ENCODE results near the gene PCDH9.

The PCDH9 gene

DNA sequence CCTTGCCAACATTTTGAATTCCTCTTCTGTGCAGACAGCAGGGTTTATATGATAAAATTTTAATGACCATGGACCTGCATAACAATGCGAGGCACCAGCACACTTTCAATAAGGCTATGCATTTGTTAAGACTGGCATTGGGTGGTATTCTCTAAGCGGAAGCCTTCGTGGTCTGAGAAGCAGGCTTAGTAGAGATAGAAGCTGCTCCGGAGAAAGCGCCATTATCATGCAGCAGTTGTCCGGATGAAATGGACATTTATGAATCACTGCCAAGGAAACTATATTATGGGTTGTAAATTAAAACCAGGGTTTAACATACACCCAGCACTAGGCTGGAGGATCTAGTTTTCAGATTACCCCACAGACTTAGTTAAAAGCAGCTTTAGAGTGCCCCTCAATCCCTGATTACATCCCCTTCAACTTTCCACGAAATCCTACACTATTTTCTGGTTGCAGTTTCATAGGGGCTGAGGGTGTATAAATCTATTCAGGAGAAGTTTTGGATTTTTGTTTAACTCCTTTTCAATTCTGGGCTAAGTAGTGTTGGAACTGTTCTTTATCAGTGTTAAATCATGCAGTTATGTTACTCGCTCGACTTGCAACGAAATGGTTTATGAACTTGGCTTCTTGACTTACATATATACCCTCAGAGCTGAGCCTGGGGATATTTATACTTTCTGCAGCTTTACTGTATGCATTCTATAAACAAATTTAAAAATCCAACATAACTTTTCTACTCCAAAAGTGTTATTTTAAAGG lies 193.3 kb downstream of the PCDH9 start:
- DNase-seq (ENCODE audit: low spot score): no peak

DNA sequence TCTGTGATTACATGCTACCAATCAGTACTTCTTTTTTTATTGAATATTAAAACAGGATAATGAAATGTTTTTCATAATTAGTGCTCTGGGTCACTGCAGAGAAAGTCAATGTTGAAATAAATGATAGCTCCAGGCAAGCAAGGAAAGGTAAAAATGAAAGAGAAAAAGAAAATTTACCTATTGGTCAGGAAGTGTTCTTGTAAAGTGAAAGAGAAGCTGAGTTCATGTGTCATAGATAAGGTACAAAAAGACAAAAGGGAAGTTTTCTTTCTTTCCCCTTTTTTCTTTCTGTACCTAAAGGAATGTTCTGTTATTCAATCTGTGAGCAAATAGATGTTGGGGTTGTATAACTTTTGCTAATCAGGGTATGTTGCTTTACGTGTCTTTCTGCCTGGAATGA lies 197.0 kb downstream of the PCDH9 start:
- no peak for DNase-seq (ENCODE audit: low spot score)

DNA sequence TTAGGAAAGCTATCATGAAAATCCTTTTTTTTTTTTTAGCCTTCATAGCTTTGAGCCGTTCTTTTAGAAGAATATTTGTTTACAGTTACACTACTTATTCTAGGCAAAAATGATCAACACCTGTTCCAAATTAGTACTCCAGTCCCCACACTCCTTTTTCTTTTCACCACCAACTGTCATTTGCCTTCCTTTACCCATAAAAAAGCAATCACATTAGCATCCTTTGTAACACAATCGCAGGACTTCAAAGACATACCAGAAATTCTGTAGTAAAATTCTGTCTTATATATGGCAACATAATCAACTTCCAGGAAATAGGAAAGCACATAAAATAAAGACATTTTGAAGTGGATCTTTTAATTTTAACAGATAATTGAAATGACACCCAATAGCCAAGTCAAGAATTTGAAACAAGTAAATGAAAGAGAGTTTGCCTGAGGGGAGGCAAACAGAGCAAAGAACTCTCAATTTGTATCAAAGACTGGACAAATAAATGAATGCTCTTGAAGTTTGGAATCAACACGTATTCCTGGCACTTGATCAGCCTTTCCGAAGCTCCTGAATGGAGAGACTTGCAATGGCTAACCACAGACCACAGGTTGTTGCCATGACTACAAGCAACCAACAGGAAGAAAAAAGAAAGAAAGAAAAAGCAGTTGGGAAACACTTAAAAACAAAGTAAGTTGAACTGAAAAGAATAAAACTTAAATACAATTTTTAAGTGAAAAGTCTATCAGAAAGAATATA lies 206.8 kb downstream of the PCDH9 start:
- no peak for DNase-seq (ENCODE audit: low spot score)

DNA sequence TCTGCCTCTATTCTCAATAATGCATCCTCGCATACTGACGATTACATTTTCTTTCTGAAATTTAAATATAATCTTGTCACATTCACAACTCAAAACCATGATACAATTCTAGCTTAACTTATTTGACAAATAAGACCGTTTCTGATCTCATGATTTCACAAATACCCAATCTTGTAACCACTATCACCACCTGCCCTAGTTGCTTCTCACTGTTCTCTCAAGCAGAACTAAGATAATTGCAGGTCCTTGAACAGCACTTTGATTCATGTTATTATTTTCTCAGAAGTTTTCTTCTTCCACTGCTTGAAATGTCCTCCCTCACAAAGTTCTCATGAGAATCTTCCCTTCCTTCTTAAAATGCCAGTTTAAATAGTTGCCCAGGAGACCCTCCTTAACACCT lies 211.4 kb downstream of the PCDH9 start:
- DNase-seq (ENCODE audit: low spot score): no peak

DNA sequence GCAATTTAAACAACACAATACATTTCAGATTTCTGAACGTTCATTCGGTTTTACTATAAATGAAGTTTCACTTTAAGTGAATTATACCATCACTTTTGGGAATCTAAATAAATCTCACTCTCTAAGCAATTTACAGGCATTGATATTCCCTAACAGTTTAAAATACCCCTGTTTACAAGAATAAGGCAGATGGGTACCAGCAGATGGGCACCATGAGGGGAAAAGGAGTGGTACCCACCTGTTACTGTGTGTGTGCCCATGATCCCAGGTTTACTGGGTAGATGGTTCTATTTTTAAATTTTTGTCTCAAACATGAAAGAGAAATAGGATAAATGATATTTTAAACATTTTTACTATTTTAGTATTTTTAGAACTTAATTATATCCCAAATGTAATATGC lies 212.9 kb downstream of the PCDH9 start:
- DNase-seq (ENCODE audit: low spot score): no peak

DNA sequence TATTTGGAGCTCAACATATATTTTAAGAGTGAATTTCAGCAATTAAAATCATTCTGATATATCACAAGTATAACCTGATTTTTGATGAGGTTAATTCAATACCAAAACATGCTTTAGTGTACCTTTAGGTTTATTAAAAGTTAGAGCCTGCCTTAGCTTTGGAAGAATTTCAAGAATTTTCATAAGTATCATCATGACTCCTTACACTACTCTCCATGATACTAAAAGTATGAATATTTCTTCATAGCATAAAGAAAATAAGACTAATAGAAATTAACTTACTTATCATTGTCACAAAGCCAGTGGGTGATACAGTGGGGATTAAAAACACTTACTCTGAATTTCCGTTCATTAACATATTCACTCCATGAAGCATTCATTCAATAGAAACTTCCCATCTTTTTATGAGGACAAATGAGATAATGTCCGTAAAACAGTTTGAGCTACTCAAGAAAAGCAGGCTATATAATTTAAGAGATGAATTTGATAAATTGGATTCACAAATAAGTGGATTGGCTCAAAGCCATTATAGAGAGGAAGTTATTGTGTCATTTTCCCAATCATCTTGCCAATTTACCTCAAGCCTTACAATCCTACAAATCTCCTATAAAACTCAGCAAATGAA lies 214.0 kb downstream of the PCDH9 start:
- no peak for DNase-seq (ENCODE audit: low spot score)

DNA sequence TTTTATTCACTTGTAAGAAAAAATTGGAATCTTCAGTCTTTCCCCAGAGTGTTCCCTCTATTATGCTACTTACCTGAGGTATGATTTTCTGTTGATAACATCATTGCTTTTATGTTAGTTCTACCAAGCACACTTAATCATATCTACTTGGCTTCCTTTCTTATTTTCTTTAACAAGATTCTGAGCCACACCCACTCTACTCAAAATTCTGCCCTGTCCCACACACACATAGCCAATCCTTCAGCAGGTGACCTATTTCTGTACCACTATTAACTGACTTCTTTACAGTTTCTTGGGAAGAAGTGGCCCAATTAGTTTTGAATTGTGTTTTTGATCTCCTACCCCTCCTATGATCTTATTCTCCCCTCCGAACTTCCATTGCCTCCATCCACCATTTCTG lies 215.7 kb downstream of the PCDH9 start:
- no peak for DNase-seq (ENCODE audit: low spot score)

DNA sequence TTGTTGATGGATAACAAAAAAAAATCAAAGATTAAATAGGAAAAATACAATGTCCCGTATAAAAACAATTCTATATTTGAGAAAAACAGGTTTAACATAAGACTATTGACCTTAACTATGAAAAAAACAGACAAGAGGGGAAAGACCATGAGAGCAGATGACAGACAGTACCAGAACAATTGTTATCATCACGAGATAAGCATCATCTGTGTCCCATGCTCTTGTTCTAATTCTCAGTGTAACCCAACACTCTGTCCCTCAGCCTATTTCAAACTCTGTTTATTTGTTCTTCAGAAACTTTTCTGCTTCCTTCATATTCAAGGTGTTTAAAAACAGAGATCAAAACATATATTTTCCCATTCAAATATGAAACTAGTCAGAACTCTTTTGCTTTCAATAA lies 216.4 kb downstream of the PCDH9 start:
- no peak for DNase-seq (ENCODE audit: low spot score)

DNA sequence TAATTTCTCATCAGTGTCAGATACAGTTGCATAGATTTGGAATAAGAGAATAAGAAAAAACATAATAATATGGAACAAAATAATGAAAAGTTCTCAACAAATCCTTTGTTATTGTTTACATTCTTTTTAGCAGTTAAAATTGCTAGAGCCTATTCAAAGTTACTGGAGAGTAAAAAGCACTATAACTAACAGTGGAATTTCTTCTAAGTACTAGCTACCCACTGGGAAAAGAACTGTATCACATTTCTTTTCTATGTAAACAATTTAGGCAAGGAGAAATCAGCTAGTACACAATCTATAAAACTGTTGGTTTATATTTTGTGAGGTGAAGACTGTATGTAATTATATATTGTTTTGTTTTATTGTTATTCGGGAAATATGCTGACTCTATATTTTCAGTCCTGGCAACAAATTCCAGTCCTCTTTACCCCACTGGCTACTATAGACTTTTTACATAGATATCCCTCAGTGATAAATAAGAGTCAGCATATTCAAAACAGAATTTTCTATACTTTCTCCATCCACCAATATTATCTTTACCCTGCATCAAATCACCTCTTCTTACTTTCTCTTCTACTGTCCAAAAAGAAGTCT lies 222.0 kb downstream of the PCDH9 start:
- DNase-seq (ENCODE audit: low spot score): no peak

DNA sequence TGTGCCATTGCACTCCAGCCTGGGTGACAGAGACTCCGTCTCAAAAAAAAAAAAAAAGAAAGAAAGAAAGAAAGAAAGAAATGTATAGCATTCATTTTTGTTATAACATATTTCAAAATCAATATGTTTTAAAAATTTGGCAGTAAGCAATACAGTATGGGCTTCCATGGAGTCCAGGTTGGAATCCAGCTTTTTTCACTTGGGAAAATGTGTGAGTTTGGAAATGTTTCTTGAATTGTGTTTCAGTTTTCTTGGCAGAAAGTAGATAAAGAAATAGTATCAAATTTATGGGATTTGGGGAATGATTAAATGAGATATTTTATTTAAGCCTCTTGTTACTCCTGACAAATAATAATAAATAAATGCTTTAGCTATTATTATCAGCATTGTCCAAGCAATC lies 225.6 kb downstream of the PCDH9 start:
- DNase-seq (ENCODE audit: low spot score): no peak

DNA sequence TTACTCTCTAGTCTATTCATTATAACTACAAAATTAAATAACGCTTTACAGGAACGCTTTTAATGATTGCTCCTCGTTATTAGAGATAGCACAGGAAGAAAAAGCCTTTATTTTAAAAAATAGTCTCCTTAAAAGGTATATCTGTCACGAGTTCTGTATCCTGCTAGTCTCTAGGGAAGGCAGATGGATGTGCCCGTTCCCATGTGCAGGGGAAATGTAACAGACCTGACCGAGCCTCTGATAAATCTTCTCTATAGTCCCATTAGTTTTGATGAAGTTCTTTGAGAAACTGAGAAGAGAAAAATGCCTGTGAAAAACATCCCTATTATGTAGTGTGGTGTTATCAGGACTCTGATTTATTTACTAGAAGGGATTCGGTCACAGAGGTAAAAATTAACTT lies 226.4 kb downstream of the PCDH9 start:
- DNase-seq (ENCODE audit: low spot score): no peak

DNA sequence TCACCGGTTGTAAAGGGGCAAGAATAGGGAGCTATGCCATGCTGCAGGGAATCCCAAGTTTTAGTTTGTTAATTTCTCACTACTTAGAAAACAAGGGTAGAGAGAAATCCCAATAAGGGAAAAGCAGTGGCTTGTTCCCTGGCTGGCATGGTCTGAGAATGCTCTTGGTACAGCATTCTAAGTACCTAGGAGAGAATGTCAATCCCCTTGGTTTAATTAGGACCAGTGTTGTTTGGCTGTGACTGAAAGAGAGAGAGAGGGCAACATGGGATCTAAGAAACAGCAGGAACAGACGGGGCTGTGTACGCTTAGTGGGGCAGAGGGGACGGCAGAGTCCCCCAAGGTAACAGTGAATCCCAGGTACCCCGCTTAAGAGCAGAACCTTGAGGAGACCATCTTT lies 228.8 kb downstream of the PCDH9 start:
- peak; percentile 50 for DNase-seq (ENCODE audit: low spot score)

DNA sequence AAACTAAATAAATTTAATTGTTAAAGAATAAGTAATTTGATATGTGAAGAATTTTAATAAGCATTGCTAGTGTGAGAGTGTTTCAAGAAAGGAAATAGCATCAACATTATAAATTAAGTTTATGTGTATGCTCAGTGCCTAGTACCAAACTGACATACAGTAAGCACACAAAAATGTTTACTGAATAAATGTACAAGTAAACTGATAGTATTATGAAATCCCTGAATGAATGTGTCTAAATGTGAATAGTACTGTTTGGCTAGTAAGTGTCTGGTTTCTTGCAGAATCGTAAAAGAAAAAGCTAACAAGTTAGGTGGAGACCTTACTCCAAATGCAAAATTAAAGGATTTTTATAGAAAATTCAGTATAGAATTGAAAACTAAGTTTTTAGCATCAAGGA lies 233.6 kb downstream of the PCDH9 start:
- DNase-seq (ENCODE audit: low spot score): no peak

DNA sequence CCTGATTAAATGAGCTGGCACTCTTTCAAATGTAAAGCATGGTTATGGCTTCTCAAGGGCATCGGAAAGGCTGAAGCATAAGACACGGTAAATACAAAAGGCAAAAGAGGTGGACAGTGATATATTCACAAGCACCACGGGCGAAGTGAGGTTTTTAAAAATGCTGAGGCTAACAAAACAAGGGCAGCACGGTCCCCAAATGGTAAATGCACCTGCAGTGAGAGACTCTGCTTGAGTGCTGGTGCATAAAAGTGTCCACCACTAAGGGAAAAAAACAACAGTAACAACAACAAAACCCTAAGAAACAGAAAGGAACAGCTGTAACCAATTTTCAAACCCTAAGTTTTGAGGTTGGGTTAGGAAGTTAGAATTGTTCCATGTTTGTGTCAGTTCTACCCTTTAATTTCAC lies 234.9 kb downstream of the PCDH9 start:
- DNase-seq (ENCODE audit: low spot score): no peak

DNA sequence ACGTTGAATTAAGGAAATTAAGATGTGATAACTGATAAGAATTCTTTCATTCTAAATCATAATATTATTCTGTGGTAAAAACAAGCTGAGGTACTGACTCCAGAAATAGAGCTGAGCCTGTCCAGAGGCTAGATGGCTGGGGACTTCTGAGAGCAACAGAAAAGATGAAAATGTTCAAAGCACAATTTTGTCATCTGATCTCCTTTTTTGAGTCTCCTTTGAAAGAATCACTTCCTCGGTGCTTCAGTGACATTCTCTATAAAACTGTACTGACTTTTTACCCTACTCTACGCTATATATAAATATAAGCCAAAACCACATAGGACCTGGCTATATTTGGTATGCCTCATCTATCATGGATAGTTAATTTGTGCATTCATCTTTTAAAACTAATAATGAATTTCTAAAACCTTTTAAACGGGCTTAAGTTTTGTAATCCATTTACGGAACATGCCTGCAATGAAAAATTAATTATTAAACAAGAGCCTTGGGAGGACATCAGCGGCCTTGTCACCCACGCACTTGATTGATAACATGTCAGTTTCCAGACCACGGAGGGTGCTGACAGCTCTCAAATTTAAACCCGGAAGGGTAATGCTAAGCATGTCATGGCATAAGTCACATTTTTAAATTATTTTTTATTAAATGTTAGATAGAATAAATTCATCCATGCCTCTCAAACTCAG lies 235.5 kb downstream of the PCDH9 start:
- DNase-seq (ENCODE audit: low spot score): no peak

DNA sequence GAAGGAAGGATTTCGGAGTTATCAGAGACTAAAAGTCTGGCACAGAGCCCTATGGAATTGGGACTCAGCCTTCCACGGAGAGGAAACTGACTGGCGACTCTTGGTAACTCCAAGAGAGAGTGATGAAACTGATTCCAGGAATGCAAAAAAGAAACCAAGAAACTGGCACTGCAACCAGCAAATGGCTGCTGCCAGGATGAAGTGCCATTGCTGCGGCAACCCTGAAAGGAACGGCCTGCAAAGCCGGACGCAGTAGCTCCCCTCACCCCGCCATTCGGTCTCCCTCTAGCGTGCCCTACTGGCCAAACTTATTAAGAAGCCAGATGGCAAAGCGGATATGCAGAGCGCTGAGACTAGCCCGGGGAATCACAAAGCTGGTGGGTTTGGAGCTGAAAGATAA lies 236.0 kb downstream of the PCDH9 start:
- peak; percentile 95 for DNase-seq (ENCODE audit: low spot score)

DNA sequence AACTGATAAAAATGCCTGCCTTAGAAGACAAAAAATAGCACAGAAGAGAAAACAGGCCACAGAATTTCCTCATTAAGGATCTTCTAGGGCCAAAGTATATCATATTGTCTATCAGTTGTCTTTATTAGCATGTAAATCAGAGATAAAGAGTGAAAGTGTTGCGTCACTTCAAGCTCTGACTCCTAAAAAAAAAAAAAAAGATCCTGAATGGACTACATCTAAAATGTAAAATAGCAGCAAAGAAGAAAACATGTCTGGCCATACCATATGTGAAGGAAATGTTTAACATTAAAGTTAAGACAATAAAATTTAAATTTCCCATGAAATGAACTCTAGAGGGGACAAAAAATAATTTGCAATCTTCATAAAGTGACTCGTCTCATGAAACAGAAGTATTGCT lies 237.4 kb downstream of the PCDH9 start:
- no peak for DNase-seq (ENCODE audit: low spot score)

DNA sequence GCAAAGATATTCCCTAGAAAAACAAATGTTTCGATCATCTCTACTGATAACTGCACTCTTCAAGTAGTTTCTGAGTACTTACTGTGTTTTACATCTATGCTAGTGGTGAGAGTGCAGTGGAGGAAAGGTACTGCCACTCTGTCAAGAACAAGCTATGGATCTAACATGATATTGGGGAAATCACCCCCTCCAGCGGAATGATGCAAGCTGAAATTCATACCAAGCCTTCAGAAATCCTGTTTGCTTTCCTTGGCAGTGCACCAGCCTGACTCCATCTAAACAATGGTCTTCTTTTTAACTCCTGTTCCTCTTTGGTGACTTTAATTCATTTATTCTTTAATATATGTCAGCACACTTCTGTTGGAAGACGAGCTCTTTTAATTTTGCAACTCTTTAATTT lies 238.0 kb downstream of the PCDH9 start:
- DNase-seq (ENCODE audit: low spot score): peak; percentile 80

DNA sequence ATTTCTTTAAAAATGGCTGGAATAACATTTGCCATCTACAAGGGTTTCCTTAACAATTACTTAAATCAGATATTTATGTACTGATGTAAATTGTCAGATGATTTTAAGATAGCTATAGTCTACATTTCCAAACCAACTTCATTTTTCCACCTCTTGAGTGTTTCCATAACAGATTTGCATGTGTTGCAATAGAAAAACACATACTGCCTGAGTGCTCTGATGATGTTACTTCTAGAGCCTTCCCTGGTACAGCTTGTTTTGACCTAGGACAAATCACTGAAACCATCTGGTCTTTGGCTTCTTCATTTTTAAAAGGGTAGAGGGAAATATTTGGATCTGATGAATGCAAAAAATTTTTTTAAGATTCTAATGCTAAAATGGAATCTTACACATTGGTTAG lies 245.9 kb downstream of the PCDH9 start:
- no peak for DNase-seq (ENCODE audit: low spot score)

DNA sequence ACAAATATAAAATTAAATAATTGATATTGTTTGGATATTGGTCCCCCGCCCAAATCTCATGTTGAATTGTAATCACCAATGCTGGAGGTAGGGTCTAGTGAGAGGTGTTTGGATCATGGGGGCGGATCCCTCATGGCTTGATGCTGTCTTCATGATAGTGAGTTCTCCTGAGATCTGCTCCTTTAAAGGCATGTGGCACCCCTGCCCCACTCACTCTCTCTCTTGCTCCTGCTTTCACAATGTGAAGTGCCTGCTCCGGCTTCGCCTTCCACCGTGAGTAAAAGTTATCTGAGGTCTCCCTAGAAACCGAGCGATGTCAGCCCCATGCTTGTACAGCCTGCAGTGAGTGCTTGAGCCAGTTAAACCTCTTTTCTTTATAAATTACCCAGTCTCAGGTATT lies 248.2 kb downstream of the PCDH9 start:
- DNase-seq (ENCODE audit: low spot score): no peak

DNA sequence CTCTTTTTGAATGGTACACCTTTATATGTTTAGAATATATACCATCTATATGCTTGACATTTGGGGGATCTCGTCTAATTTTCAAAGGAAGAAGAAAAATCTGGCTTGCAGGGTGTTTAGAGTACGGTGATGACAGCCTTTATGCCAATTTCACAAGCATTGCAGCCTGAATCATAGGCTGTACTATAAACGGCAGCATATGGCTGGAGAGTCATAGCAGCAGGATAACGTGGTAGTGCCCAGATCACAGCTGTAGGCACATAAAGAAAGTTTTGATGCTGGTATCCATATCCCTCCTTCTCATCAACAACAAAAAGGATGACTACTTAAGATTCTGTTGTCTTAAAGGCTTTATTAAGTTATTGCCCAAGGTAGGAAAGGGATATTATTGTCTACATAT lies 253.0 kb downstream of the PCDH9 start:
- peak; percentile 20 for DNase-seq (ENCODE audit: low spot score)

DNA sequence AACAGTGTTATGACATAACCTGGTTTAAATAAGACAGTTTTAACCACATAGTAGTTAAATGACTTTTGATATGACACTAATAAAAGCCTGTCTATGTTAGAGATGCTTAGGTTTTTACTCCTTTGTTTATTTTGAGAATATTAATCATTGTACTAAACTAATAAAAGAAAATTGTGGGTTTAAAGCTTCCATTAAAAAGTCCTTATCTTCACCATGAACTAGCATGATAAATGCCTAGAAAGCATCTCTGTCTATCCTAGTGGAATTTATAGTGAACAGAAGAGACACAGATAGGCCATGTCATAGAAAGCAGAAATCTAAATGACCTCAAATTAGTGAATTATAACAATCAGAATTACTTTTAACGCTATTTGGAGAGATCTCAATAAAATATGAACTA lies 255.2 kb downstream of the PCDH9 start:
- DNase-seq (ENCODE audit: low spot score): no peak

All from Ammon's horn (tissue), 1 donor.